HG03039 (cell line): ENCODE results near the gene CDC42BPB.
"Not testable (repeated sequence)": the region's sequence is repeated elsewhere in the genome, so short reads cannot be mapped to it uniquely, and the experiment has no call there.

Experiments used
- ATAC-seq: cut with Tn5 transposase; IDR thresholded peaks from one replicate; pipeline ENCODE4 v1.9.1; 2021; ENCODE audit warnings: mild to moderate bottlenecking, moderate library complexity; ENCODE audit not compliant: unreplicated experiment

CDC42BPB gene

GRCh38 chr14:102932484-102933248, 124.7 kb downstream of the CDC42BPB start:
- no peak for ATAC-seq

GRCh38 chr14:102931580-102932285, 125.6 kb downstream of the CDC42BPB start:
- no peak for ATAC-seq

- no peak for ATAC-seq
These were observed 126.4 kb downstream of the CDC42BPB start for GRCh38 chr14:102930753-102931579.

- ATAC-seq, result no peak
These were observed 127.1 kb downstream of the CDC42BPB start for GRCh38 chr14:102930138-102930752.

- ATAC-seq, result no peak
These were observed 127.9 kb downstream of the CDC42BPB start for GRCh38 chr14:102929241-102930137.

GRCh38 chr14:102928412-102929240, 128.7 kb downstream of the CDC42BPB start:
- ATAC-seq, result no peak

GRCh38 chr14:102927878-102928411, 129.4 kb downstream of the CDC42BPB start:
- no peak for ATAC-seq

GRCh38 chr14:102927346-102927877, 129.9 kb downstream of the CDC42BPB start:
- no peak for ATAC-seq

- not testable (repeated sequence) for ATAC-seq
These were observed 130.5 kb downstream of the CDC42BPB start for GRCh38 chr14:102926840-102927239.

- no peak for ATAC-seq
These were observed 131.2 kb downstream of the CDC42BPB start for GRCh38 chr14:102926104-102926503.

- ATAC-seq, result no peak
These were observed 131.7 kb downstream of the CDC42BPB start for GRCh38 chr14:102925646-102926045.

GRCh38 chr14:102924632-102925588, 132.4 kb downstream of the CDC42BPB start:
- no peak for ATAC-seq

- no peak for ATAC-seq
These were observed 133.3 kb downstream of the CDC42BPB start for GRCh38 chr14:102923925-102924486.

GRCh38 chr14:102923201-102923924, 134.0 kb downstream of the CDC42BPB start:
- no peak for ATAC-seq

GRCh38 chr14:102922490-102923200, 134.7 kb downstream of the CDC42BPB start, which contains the start of gene AMN:
TSS of gene AMN (plus strand) at chr14:102922663. CDS start at chr14:102922689, 26 bp downstream.
- ATAC-seq, result no peak

GRCh38 chr14:102920998-102921304, 136.4 kb downstream of the CDC42BPB start:
- ATAC-seq, result no peak
